OCI-LY7 (cell line): ENCODE results near the gene ACD. TPM values are rescaled to one million over a fixed set of nuclear protein-coding genes. Genes with fewer than 3 reads are reported as not detected.

Experiments
- BruUV-seq: library from RNA; stranded (reverse); fragments of 400-500 nt; replicated peaks from 2 replicates; lab custom pipeline; 2021; lab: Mats Ljungman, UMichigan
- CTCF ChIA-PET: fragments of 300-600 bp; sonication (Branson Sonifier 250); formaldehyde crosslinking; loops from one replicate; lab custom pipeline; 2022; ENCODE audit warnings: antibody characterized with exemption; ENCODE audit not compliant: unreplicated experiment; lab: Charles Lee
- POLR2A ChIA-PET: fragments of 300-600 bp; sonication (Branson Sonifier 250); formaldehyde crosslinking; loops from one replicate; lab custom pipeline; 2022; ENCODE audit warnings: antibody characterized with exemption; lab: Charles Lee
- DNase-seq: peaks from one replicate; pipeline ENCODE4 v3.0.0-alpha.2; 2015; ENCODE audit warnings: low spot score
- H2AFZ ChIP-seq: fragments of 200-600 bp; sonication (generic), shearing (Covaris generic); 2 replicates; pipeline ENCODE4 v1.6.1; 2014; ENCODE audit warnings: mild to moderate bottlenecking, antibody characterized with exemption, low read length, moderate library complexity
- H3K27ac ChIP-seq: fragments of 200-600 bp; sonication (generic); 2 replicates; pipeline ENCODE4 v1.5.1; 2014; ENCODE audit warnings: mixed run types, low read depth, mild to moderate bottlenecking, moderate library complexity, low read length, inconsistent platforms; ENCODE audit not compliant: poor library complexity, severe bottlenecking
- H3K36me3 ChIP-seq: fragments of 200-600 bp; sonication (generic); 2 replicates; pipeline ENCODE4 v1.6.1; 2014; ENCODE audit warnings: mild to moderate bottlenecking, antibody characterized with exemption, low read length, moderate library complexity, mixed read lengths; ENCODE audit not compliant: insufficient read depth
- H3K4me1 ChIP-seq: fragments of 200-600 bp; sonication (generic); 2 replicates; pipeline ENCODE4 v1.5.1; 2014; ENCODE audit warnings: mild to moderate bottlenecking, low read length; ENCODE audit not compliant: insufficient read depth, poor library complexity, severe bottlenecking
- H3K4me2 ChIP-seq: fragments of 200-600 bp; sonication (generic); 2 replicates; pipeline ENCODE4 v1.6.1; 2014; ENCODE audit warnings: mild to moderate bottlenecking, low read length
- H3K4me3 ChIP-seq: fragments of 200-600 bp; sonication (generic); 2 replicates; pipeline ENCODE4 v1.5.1; 2014; ENCODE audit warnings: mild to moderate bottlenecking, low read depth, low read length; ENCODE audit not compliant: poor library complexity, severe bottlenecking
- H3K79me2 ChIP-seq: fragments of 200-600 bp; sonication (generic); 2 replicates; pipeline ENCODE4 v1.6.1; 2016; ENCODE audit warnings: low read depth, mild to moderate bottlenecking, low read length, moderate library complexity, mixed read lengths; ENCODE audit not compliant: insufficient read depth
- H3K9me2 ChIP-seq: fragments of 200-600 bp; sonication (generic); 2 replicates; pipeline ENCODE4 v1.6.1; 2016; ENCODE audit warnings: mild to moderate bottlenecking, low read length, mixed read lengths; ENCODE audit not compliant: insufficient read depth
- H3K9me3 ChIP-seq: fragments of 200-600 bp; sonication (generic); 2 replicates; pipeline ENCODE4 v1.6.1; 2014; ENCODE audit warnings: mild to moderate bottlenecking, mixed run types, low read length, mixed read lengths
- H4K20me1 ChIP-seq: fragments of 200-600 bp; sonication (generic); 2 replicates; pipeline ENCODE4 v1.6.1; 2014; ENCODE audit warnings: mild to moderate bottlenecking, antibody characterized with exemption, low read length, moderate library complexity, mixed read lengths; ENCODE audit not compliant: insufficient read depth
- EZH2phosphoT487 ChIP-seq: fragments of 200-600 bp; sonication (generic); IDR thresholded peaks from 2 replicates; pipeline ENCODE4 v1.6.1; 2018; ENCODE audit warnings: low read depth, borderline replicate concordance, mild to moderate bottlenecking, mixed run types, antibody characterized with exemption, low read length, moderate library complexity, mixed read lengths
- intact Hi-C: fragments of 100-400 bp; cut with micrococcal nuclease; formaldehyde crosslinking; loops from one replicate; pipeline ENCODE4 v1.10.0; 2022; ENCODE audit not compliant: unreplicated experiment
- total RNA-seq, 2 experiments: library from RNA; depleted of rRNA in 1 of 2; stranded (reverse); fragments of >200 nt in 1 of 2; shearing (Covaris generic) in 1 of 2; gene quantifications; 2 replicates each; pipeline ENCODE4 v1.2.3, GENCODE V29; 2014 to 2022
- TF ChIP-seq, protein P1 (sequence below): fragments of 200-600 bp; sonication (generic); conservative IDR thresholded peaks from 2 replicates; pipeline ENCODE4 v1.5.1; 2014; ENCODE audit warnings: mild to moderate bottlenecking, antibody characterized with exemption, low read length, moderate library complexity, mixed read lengths

The ACD gene
- total RNA-seq, 2 experiments from 2014 or later, result 33.7 to 45.4 TPM

DNA sequence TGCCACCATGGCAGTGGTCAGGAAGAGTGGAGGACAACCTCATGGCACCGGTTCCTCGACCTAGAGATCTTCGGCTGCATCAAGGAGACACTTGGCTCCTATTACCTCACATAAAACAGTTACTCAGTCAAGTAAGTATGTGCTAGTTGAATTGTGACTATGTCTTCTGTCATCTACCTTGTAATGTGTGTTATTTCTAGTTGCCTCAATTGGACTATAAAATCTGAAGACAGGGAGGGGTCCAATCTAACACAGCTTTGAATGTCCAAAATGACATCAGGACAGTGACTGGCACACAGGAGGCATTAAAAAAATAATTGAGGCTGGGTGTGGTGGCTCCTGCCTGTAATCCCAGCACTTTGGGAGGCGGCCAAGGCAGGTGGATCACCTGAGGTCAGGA is 23.7 kb upstream of the ACD start:
- no peaks in the 10 kb centered on the region for H3K9me2 ChIP-seq
- CTCF ChIA-PET, result no interaction called here
- H3K4me3 ChIP-seq, result no peak overlapping the region
- no peak overlapping the region for H3K27ac ChIP-seq
- H3K9me3 ChIP-seq, result no peaks in the 10 kb centered on the region
- H3K4me1 ChIP-seq, result peaks cover 14% of the 10 kb centered on the region
- no peak overlapping the region for H3K4me2 ChIP-seq
- H3K79me2 ChIP-seq, result no peaks in the 10 kb centered on the region
- peaks cover 21% of the 10 kb centered on the region for H3K36me3 ChIP-seq
- H2AFZ ChIP-seq, result no peak overlapping the region
- no peak for TF ChIP-seq EZH2phosphoT487
- TF ChIP-seq, protein P1, sequence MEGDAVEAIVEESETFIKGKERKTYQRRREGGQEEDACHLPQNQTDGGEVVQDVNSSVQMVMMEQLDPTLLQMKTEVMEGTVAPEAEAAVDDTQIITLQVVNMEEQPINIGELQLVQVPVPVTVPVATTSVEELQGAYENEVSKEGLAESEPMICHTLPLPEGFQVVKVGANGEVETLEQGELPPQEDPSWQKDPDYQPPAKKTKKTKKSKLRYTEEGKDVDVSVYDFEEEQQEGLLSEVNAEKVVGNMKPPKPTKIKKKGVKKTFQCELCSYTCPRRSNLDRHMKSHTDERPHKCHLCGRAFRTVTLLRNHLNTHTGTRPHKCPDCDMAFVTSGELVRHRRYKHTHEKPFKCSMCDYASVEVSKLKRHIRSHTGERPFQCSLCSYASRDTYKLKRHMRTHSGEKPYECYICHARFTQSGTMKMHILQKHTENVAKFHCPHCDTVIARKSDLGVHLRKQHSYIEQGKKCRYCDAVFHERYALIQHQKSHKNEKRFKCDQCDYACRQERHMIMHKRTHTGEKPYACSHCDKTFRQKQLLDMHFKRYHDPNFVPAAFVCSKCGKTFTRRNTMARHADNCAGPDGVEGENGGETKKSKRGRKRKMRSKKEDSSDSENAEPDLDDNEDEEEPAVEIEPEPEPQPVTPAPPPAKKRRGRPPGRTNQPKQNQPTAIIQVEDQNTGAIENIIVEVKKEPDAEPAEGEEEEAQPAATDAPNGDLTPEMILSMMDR, result no peak
- no peak for DNase-seq
- H4K20me1 ChIP-seq, result no peaks in the 10 kb centered on the region
- intact Hi-C loops, result no loop called here
- POLR2A ChIA-PET, result interaction anchor here (0.6 kb wide), 1 partner anchor 1469 kb away, joined by 4 read pairs; no protein-coding TSS in a partner anchor
- no TSS peak for BruUV-seq

DNA sequence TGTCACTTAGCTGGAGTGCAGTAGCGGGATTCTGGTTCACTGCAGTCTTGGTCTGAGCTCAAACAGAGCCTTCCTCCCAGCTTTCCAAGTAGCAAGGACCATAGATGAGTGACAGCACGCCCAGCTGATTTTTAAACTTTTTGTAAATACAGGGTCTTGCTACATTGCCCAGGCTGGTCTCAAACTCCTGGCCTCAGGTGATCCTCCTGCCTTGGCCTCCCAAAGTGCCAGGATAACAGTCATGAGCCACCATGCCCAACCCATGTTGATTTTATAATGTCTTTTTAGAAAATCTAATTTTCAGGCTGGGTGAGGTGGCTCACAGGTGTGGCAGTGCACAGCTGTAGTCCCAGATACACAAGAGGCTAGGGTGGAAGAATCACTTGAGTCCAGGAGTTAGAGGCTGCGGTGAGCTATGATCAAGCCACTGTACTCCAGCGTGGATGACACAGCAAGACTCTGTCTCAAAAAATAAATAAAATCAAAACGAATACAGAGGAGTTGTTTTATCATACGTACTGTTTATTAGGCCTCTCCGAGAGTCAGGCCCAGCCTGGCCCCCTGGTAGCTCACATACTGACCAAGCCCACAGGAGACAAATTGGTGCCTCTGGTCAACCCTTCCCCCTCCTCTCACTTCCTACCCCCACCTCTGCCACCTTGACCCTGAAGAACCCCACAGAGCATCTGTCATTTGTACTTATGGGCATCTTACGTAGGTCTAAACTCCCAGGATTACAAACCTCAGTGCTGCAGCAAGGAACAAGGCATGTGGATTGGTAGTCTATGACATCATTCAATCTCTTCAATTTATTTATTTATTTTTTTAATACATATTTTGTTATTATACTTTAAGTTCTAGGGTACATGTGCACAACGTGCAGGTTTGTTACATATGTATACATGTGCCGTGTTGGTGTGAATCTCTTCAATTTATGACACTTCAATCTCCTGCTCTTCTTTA is 20.2 kb upstream of the ACD start:
- no peaks in the 10 kb centered on the region for H3K9me2 ChIP-seq
- CTCF ChIA-PET, result no interaction called here
- no peak for TF ChIP-seq EZH2phosphoT487
- TF ChIP-seq, protein P1, result no peak
- H3K4me3 ChIP-seq, result no peak overlapping the region
- DNase-seq, result no peak
- H3K36me3 ChIP-seq, result peaks cover 18% of the 10 kb centered on the region
- H3K79me2 ChIP-seq, result no peaks in the 10 kb centered on the region
- H2AFZ ChIP-seq, result no peak overlapping the region
- no peak overlapping the region for H3K27ac ChIP-seq
- intact Hi-C loops, result loop anchor here (10.0 kb wide), 1 partner anchor 365 kb away; no protein-coding TSS in a partner anchor
- POLR2A ChIA-PET, result interaction anchor here (0.6 to 1.1 kb wide), 5 partner anchors 12 to 71 kb away, joined by 3 to 5 read pairs (median 5); no protein-coding TSS in a partner anchor
- H4K20me1 ChIP-seq, result no peaks in the 10 kb centered on the region
- peaks cover under 1% of the 10 kb centered on the region for H3K4me1 ChIP-seq
- H3K9me3 ChIP-seq, result no peaks in the 10 kb centered on the region
- no peak overlapping the region for H3K4me2 ChIP-seq
- no TSS peak for BruUV-seq
